PC-3 (cell line): ENCODE results near the gene RHOXF2. TPM values are rescaled to one million over a fixed set of nuclear protein-coding genes. Genes with fewer than 3 reads are reported as not detected.
"Not testable (repeated sequence)": the region's sequence is repeated elsewhere in the genome, so short reads cannot be mapped to it uniquely, and the experiment has no call there.

Experiments used
- ATAC-seq: fragments of 200-7000 bp; cut with Tn5 transposase; 2 replicates; pipeline ENCODE4 v1.9.1; 2020; ENCODE audit warnings: mild to moderate bottlenecking, moderate library complexity
- BruUV-seq: library from RNA; stranded (reverse); fragments of 400-500 nt; replicated peaks from 2 replicates; lab custom pipeline; 2021; lab: Mats Ljungman, UMichigan
- CTCF ChIA-PET: fragments of 300-600 bp; sonication (Branson Sonifier 250); formaldehyde crosslinking; loops from one replicate; lab custom pipeline; 2022; ENCODE audit warnings: antibody characterized with exemption; lab: Charles Lee
- POLR2A ChIA-PET: fragments of 300-600 bp; sonication (Branson Sonifier 250); formaldehyde crosslinking; loops from one replicate; lab custom pipeline; 2022; ENCODE audit warnings: antibody characterized with exemption; ENCODE audit not compliant: unreplicated experiment; lab: Charles Lee
- DNase-seq: peaks from one replicate; pipeline ENCODE4 v3.0.0-alpha.2; 2015
- H2AFZ ChIP-seq: fragments of 300-600 bp; sonication (generic); 2 replicates; pipeline ENCODE4 v1.6.0; 2016; ENCODE audit warnings: antibody characterized with exemption, low read length
- H3F3A ChIP-seq: fragments of 300-600 bp; sonication (generic); one replicate; pipeline ENCODE4 v1.6.0; 2017; ENCODE audit warnings: antibody characterized with exemption, low read length, control low read depth, mild to moderate bottlenecking; ENCODE audit not compliant: unreplicated experiment
- H3K27ac ChIP-seq: fragments of 300-600 bp; sonication (generic); 2 replicates; pipeline ENCODE4 v1.5.1; 2016; ENCODE audit warnings: mild to moderate bottlenecking, low read length
- H3K27me3 ChIP-seq: fragments of 300-600 bp; sonication (generic); 2 replicates; pipeline ENCODE4 v1.6.1; 2016; ENCODE audit warnings: low read length, mixed read lengths
- H3K36me3 ChIP-seq: fragments of 300-600 bp; sonication (generic); 2 replicates; pipeline ENCODE4 v1.6.1; 2016; ENCODE audit warnings: low read depth, mixed run types, low read length, mixed read lengths
- H3K4me1 ChIP-seq: fragments of 300-600 bp; sonication (generic); 2 replicates; pipeline ENCODE4 v1.5.1; 2016; ENCODE audit warnings: low read length; ENCODE audit not compliant: insufficient read depth
- H3K4me2 ChIP-seq: fragments of 300-600 bp; sonication (generic); 2 replicates; pipeline ENCODE4 v1.6.0; 2016; ENCODE audit warnings: low read length
- H3K4me3 ChIP-seq: fragments of 300-600 bp; sonication (generic); 2 replicates; pipeline ENCODE4 v1.5.1; 2016; ENCODE audit warnings: mild to moderate bottlenecking, low read length, mixed read lengths
- H3K79me2 ChIP-seq: fragments of 300-600 bp; sonication (generic); 2 replicates; pipeline ENCODE4 v1.6.1; 2017; ENCODE audit warnings: low read length, mixed read lengths
- H3K9ac ChIP-seq: fragments of 300-600 bp; sonication (generic); 2 replicates; pipeline ENCODE4 v1.6.0; 2016; ENCODE audit warnings: mild to moderate bottlenecking, low read length
- H3K9me2 ChIP-seq: fragments of 300-600 bp; sonication (generic); replicated peaks from 2 replicates; pipeline ENCODE4 v1.6.1; 2016; ENCODE audit warnings: mixed run types, low read length, mixed read lengths
- H3K9me3 ChIP-seq: fragments of 300-600 bp; sonication (generic); 2 replicates; pipeline ENCODE4 v1.6.1; 2016; ENCODE audit warnings: low read length, mixed read lengths
- H4K20me1 ChIP-seq: fragments of 300-600 bp; sonication (generic); 2 replicates; pipeline ENCODE4 v1.6.1; 2016; ENCODE audit warnings: low read length, mixed read lengths
- CTCF ChIP-seq: fragments of 300-600 bp; sonication (generic); conservative IDR thresholded peaks from 2 replicates; pipeline ENCODE4 v1.5.1; 2017; ENCODE audit warnings: antibody characterized with exemption, low read depth, mild to moderate bottlenecking, low read length
- EZH2 ChIP-seq: fragments of 300-600 bp; sonication (generic); IDR thresholded peaks from one replicate; pipeline ENCODE4 v1.6.1; 2017; ENCODE audit warnings: antibody characterized with exemption, mild to moderate bottlenecking, low read length; ENCODE audit not compliant: unreplicated experiment
- EZH2phosphoT487 ChIP-seq: fragments of 300-600 bp; sonication (generic); IDR thresholded peaks from 2 replicates; pipeline ENCODE4 v1.6.1; 2018; ENCODE audit warnings: mild to moderate bottlenecking, antibody characterized with exemption, low read length, borderline replicate concordance
- intact Hi-C: fragments of 100-400 bp; cut with micrococcal nuclease; formaldehyde crosslinking; loops from 2 replicates; pipeline ENCODE4 v1.9.0; 2023
- total RNA-seq: library from RNA; depleted of rRNA; stranded (reverse); fragments of >200 nt; gene quantifications from 2 replicates; pipeline ENCODE4 v1.2.3, GENCODE V29; 2014

Gene RHOXF2
- total RNA-seq, 1 experiment from 2014 or later, result not detected

- Histone ChIP-seq H3K9ac (no peak overlapping the region), H3F3A (no peaks in the 10 kb centered on the region), H3K27ac (no peak overlapping the region), H3K4me1 (no peaks in the 10 kb centered on the region), H3K27me3 (no peaks in the 10 kb centered on the region), H3K36me3 (no peaks in the 10 kb centered on the region), H3K79me2 (no peaks in the 10 kb centered on the region), H3K4me2 (no peak overlapping the region), H2AFZ (no peak overlapping the region), H3K9me2 (no peaks in the 10 kb centered on the region), H3K9me3 (no peaks in the 10 kb centered on the region), H3K4me3 (no peak overlapping the region), H4K20me1 (no peaks in the 10 kb centered on the region)
- intact Hi-C loops, result no loop called here
- TF ChIP-seq EZH2phosphoT487 (no peak), CTCF (no peak), EZH2 (no peak)
- no peak for DNase-seq
- no TSS peak for BruUV-seq
- POLR2A ChIA-PET, result interaction anchor here (0.6 kb wide), 1 partner anchor 316 kb away, joined by 5 read pairs; no protein-coding TSS in a partner anchor
- CTCF ChIA-PET, result no interaction called here
- ATAC-seq, result no peak
These were observed 10.9 kb upstream of the RHOXF2 start for GRCh38 chrX:120147537-120147936.

GRCh38 chrX:120150109-120150744 lies 8.2 kb upstream of the RHOXF2 start:
- H3K36me3 ChIP-seq, H3K9me2 ChIP-seq, H3K9me3 ChIP-seq, H3K9ac ChIP-seq, BruUV-seq, CTCF ChIA-PET, POLR2A ChIA-PET, H3K27ac ChIP-seq, H3K4me1 ChIP-seq, H3F3A ChIP-seq, intact Hi-C loops, H3K79me2 ChIP-seq, H4K20me1 ChIP-seq, H2AFZ ChIP-seq, H3K4me3 ChIP-seq, H3K4me2 ChIP-seq, H3K27me3 ChIP-seq, DNase-seq: not testable (repeated sequence)
- ATAC-seq, result peak; percentile 64

GRCh38 chrX:120159086-120159485 lies 673 bp downstream of the RHOXF2 start:
- H3K4me3 ChIP-seq, ATAC-seq, H3K9me3 ChIP-seq, intact Hi-C loops, DNase-seq, CTCF ChIA-PET, H3K79me2 ChIP-seq, H3K4me2 ChIP-seq, H3K36me3 ChIP-seq, BruUV-seq, H3K9me2 ChIP-seq, H2AFZ ChIP-seq, H3K27me3 ChIP-seq, H3K27ac ChIP-seq, H3K9ac ChIP-seq, H3K4me1 ChIP-seq, H4K20me1 ChIP-seq, POLR2A ChIA-PET, H3F3A ChIP-seq: not testable (repeated sequence)

GRCh38 chrX:120193254-120193653 lies 34.8 kb downstream of the RHOXF2 start:
- H3K27ac ChIP-seq, H3K4me1 ChIP-seq, DNase-seq, H3K4me3 ChIP-seq, CTCF ChIA-PET, intact Hi-C loops, ATAC-seq, H3K36me3 ChIP-seq, H3K9me3 ChIP-seq, BruUV-seq, H2AFZ ChIP-seq, H3F3A ChIP-seq, POLR2A ChIA-PET, H4K20me1 ChIP-seq, H3K27me3 ChIP-seq, H3K4me2 ChIP-seq, H3K9me2 ChIP-seq, H3K79me2 ChIP-seq, H3K9ac ChIP-seq: not testable (repeated sequence)

GRCh38 chrX:120193720-120194119 lies 35.3 kb downstream of the RHOXF2 start:
- not testable (repeated sequence) for DNase-seq

GRCh38 chrX:120195786-120196185 lies 37.4 kb downstream of the RHOXF2 start:
- H3K79me2 ChIP-seq, H3K4me1 ChIP-seq, H4K20me1 ChIP-seq, intact Hi-C loops, H3K4me3 ChIP-seq, H3K27ac ChIP-seq, BruUV-seq, H3K4me2 ChIP-seq, H3K9me2 ChIP-seq, H3K9ac ChIP-seq, H2AFZ ChIP-seq, H3K9me3 ChIP-seq, ATAC-seq, CTCF ChIA-PET, H3K36me3 ChIP-seq, POLR2A ChIA-PET, H3F3A ChIP-seq, DNase-seq, H3K27me3 ChIP-seq: not testable (repeated sequence)

More at GRCh38 chrX:120193720-120194119, 35.3 kb downstream of the RHOXF2 start:
- H3K27ac ChIP-seq, H3K9me2 ChIP-seq, H3K4me1 ChIP-seq, BruUV-seq, H4K20me1 ChIP-seq, CTCF ChIA-PET, H3K4me2 ChIP-seq, H2AFZ ChIP-seq, H3K9ac ChIP-seq, H3K36me3 ChIP-seq, H3F3A ChIP-seq, ATAC-seq, intact Hi-C loops, H3K79me2 ChIP-seq, POLR2A ChIA-PET, H3K27me3 ChIP-seq, H3K9me3 ChIP-seq, H3K4me3 ChIP-seq: not testable (repeated sequence)
